LNCAP (cell line): ENCODE results near the gene PRIMPOL.

Experiments
- CTCF ChIP-seq: fragments of 450-650 bp; IDR thresholded peaks from 2 replicates; pipeline ENCODE4 v1.5.1; 2017; ENCODE audit warnings: mild to moderate bottlenecking

PRIMPOL gene

DNA sequence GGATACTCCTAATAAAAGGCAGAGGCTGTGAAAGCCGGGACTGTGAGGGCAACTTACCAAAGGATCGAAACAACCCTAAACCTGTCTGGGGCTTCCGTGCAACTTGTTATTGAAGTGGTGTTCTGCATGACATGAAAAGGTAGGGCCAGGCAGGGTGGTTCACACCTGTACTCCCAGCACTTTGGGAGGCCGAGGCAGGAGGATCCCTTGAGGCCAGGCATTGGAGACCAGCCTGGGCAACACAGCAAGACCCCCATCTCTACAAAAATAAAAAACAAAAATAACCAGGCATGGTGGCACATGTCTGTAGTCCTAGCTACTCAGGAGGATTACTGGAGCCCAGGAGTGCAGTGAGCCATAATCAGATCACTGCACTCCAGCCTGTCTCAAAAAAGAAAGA is 12.6 kb upstream of the PRIMPOL start:
- TF ChIP-seq CTCF = no peak

DNA sequence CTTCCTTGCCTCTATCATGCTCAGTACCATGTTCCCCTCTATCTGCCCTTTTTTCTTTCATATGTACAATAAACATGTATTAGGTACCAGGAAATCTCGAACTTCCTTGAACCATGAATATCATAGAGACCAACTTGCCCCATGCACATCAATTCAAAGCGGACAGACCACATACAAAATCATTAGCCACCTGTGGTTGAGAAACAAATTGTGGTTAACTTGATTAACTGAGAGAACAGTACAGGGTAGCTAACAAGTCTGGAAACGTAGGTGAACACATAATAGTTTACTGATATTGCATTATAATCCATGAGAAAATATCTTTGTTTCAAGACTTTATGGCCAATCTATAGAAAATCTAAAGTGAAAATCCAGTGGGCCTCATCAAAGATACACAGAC is 8.5 kb upstream of the PRIMPOL start:
- no peak for TF ChIP-seq CTCF

GRCh38 chr4:184641451-184641850 is 8.1 kb upstream of the PRIMPOL start:
- TF ChIP-seq CTCF = no peak

DNA sequence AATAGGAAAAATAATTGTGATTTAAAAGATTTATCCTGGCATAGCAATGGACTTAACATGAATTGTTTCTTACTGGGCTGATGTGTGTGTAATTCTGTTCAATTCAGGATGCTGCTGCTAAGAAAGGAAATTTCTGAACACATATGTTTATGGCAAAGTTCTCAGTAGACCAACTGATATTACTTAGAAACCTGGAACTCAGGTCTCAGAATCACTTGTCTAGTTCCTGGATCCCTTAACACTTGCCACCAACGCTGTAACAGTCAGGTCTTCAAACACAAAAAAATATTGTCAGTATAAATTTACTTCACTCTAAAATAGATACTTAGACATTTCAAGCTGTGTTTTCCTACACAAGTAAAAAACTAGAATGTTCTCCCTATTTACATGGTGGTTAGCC is 5.8 kb upstream of the PRIMPOL start:
- no peak for TF ChIP-seq CTCF

DNA sequence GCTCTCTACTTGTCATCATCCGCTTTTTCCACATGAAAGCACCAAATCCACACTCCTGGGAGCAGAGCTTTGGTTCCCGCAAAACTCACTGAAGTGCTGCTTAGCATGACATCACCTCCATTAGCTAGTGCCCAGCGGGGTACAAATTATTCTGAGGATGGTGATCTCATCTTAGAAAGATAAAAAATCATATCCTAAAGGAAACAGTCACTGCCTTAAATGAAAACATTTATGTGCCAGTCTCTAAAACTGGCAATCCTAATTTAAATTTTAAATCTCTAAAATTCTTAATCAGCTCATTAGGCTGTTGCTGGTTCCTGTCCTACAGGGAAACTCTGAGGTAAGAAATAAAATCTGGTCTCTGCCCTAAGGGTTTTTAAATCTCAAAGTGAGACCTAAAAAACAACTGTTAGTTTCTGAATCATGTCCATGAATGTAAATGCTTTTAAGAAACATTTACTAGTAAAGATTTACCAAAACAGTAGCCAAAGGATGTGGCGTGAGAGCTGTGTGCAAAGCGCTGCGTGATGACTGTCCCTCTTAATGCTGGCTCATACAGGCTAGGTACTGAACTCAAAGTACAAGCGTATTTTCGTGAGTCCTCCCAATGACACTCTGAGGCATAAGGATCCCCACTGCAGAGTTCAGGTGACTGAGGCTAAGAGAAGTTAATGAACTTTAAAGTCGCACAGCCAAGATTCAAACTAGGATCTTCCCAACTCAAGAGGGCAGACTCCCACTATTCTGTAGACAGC is 4.8 kb upstream of the PRIMPOL start:
- no peak for TF ChIP-seq CTCF

GRCh38 chr4:184645904-184646610 is 3.5 kb upstream of the PRIMPOL start:
- no peak for TF ChIP-seq CTCF

GRCh38 chr4:184647266-184648053 is 2.1 kb upstream of the PRIMPOL start:
- no peak for TF ChIP-seq CTCF
